ENCODE results near the gene NRIP1.

The NRIP1 gene

DNA sequence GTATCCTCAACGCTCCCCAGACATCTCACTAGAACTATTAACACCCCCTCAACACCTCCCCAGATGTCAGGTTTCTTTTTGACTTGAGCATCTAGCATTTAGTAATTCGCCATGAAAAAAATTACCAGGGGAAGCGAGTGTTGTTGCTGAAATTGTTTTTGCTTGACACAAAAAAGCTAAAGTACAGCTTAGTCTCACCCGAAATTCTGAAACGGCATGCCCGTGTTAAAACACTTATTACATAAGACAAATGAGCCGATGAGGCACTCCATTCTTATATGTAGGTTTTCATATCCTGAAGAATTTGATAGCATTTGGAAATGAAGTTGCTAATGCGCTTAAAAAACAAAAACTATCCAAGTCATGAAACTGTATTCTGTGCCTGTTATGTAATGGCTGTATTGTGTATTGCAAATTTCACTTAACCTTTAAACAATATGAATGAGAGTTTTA, 1.3 kb upstream of the NRIP1 start:
- DNase-seq, result peak in 1 of 56 donors; percentile 44

DNA sequence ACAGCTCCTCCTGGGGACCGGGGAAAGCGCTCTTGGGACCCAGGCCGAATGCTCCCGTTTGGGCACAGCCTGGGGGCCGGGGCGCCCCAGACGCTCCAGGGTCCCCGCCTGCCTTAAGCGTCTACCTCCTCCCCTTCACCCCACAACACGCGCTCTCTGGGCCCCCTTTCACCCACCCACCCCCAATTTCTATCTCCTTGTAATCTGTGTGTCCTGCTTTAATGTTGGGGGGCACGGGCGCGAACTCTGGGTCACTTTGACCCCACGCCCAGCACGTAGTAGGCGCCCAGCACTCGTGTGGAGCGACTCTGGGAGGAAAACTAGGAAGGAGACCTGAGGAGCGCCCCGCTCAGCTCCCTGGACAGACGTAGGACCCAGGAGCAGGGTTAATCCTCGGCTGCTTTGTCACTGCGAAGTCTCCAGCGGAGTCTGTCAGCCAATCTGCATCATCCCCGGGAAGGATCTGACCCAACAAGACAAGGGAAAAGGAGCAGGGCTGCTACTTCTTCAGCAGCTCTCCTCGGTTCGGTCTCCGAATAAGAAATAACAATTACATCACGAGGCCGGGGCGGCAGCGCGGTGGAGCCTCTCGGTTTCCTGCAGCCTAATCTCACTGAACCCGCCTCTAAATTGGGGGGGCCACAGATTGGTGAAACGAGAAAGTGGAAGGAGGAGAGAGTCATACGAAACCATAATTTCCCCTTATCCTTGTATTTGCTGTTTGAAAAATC, 757 bp upstream of the NRIP1 start:
- DNase-seq, result peak in 55 of 56 donors; percentile 24 to 88 (median 70)

DNA sequence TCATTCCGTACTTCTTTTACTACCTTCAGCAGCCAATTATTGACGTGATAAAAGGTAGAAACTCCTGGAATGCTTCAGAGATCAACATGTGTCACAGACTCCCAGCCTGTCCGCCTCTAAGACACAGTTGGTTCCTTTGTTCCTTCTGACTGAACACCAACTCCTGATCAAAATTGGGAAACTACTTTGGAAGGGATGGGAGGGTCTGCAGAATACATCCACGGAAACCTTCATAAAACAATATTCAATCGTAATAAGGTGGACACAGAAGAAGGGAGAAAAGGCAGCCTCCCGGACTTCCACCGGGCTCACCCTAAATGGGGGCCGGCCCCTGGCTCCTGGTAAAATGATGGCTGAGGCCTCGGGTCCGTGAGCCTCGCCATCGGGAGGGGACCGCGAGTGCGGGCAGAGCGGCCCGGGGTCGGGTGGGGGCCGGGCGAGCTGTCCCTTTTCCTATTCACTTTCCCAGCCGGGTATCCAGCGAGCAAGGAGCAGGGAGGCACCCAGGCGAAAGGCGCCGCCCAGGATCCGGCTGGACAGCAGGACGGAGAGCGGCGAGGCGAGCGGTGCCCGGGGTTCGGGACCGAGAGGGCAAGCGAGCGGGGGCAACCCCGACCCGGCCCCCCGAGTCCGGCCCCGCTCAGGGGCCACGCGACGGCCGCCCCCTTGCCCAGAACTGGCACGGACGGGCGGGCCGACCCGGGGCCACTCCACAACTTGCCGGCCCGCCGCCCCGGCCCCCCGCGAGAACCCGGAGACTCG, 805 bp downstream of the NRIP1 start:
- DNase-seq, result peak in 39 of 56 donors; percentile 5 to 68 (median 45)

DNA sequence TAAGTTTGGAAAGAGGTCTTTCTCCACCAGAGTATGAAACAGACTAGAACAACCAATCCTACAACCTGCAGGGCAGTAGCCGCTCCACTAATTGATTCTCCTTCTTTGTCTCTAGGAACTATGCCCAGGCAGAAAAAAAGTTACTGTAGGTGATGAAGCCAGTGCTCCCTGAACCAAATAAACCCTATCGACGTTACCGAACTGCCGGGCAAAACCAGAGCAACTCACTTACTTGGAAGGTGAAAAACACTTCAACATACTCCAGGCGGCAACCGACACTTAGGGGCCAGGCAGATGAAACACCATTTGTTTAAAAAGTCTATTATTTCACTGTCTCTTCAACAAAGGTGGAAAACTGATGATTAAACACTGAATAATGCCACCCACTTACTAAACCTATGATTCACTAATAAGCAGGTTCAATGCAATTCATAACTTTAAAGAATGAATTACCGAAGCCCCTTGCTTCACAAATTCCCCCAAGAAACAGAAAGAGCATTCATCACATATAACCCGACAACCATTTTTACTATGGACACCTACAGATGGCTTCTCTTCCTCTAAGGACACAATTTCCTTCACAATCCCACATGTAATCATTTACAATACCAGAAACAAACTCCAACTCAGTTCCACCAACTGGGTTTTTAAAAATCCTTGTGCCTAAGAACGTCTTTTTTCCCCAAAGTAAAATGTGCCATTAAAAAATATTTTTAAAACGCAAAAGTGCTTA, 1.6 kb downstream of the NRIP1 start:
- peak in 10 of 56 donors; percentile 1 to 32 (median 7) for DNase-seq

DNA sequence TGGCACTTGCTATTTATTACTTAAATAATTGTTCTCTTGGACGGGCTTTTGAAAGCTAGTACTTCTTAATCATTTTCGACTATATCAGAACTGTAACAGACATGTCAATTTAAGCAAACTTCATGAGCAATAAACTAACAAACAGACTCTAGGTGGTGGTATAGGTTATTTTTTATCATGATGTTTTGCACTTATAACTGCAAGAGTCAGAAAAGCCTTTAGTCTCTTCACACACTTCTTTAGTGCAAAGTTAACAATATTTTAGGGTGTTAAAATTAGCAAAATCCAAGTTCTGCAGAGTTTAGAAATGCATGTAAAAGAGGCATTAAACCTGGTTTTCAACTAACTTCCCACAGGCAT, 2.2 kb downstream of the NRIP1 start:
- no peak for DNase-seq

DNA sequence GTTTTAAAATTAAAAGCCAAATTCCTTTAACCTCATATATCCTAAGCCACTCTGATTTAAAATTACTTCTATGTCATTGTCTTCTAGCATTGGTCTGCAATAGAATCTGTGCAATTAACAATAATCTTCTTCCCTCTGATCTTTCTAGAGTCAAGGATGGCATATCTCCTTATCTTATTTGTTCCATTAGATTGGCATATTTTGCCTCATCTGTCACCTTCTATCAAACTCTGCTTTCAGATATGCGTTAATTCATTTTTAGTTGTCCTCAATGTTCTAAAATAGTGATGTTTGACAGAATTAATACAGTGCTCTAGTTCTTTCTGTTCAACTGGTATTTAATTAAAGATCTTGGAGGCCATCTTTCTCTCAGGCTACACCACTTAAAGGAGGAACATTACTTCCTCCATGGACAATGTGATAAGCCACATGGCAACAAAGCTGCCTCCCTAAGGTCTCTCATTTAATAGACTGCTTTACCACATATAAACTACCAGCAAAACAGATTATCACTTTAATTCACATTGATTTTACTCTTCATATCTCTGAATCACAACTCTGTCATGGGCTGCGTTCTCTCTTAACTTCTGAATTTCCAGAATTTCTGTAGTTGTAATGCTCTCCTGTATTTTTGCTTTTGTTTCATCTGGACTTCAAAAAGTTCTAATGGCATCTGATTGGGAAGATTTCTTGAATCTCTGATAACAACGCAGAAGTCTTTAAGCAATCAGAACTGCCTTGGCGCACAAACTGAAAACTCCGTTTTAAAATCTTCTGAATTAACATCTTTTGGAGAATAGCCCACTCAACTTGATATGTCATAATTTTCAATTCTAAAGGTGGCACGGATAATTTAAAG, 2.8 kb downstream of the NRIP1 start:
- DNase-seq, result no peak

GRCh38 chr21:15061279-15061678, 3.5 kb downstream of the NRIP1 start:
- no peak for DNase-seq

GRCh38 chr21:15060543-15061175, 4.1 kb downstream of the NRIP1 start:
- no peak for DNase-seq

DNA sequence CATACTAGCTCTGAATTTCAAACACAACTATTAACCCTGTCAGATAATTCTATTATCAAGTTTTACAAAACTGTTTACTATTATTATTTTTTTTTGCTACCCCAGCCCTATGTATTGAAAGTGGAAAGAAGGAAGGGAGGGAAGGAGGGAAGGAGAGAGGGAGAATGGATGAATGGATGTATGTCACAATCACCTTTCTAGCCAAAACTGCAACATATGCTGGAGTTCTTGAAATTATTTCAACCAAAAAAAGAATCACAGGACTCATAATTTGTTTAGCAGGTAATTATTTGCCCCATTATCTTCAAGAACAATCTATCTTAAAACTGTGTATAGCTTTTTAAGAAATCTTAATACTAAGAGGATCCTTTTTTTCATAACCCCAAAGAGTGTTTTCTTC, 5.4 kb downstream of the NRIP1 start:
- no peak for DNase-seq

DNA sequence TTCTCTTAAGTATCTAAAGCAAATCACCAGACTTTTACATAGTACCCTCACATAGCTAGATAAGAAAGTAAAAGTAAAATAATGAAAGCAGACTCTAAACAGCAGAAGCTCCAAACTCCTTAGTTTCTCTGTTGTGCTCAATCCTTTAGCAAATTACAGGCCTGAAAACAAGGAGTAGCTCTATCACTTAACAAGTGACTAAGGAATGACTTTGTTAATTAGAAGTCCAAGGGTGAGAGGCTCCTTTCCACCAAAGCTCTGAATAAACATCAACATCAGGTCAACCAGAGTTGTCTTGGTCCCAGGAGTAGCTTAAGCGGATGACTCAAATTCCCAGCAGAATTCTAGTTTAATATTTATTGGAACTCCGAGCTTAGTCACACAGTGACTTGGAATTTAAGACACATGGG, 5.9 kb downstream of the NRIP1 start:
- DNase-seq, result no peak

DNA sequence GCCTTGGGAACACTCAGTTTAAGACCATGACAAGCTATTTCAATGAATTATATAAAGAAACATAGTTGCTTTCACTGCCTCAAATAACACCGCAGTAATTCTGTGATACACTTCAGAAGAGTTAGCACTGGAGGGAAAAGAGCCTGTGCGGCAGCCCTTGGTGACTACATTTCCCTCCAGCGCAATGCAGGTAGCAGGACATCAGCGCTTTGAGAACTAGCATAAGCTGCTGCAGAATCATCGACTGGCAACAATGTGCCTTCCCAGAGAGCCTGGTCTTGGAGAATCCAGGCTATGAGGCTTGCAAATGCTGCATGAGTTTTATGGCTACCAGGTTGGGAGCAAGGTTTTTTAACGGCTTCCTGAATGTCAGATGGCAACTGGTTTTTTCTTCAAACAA, 7.5 kb downstream of the NRIP1 start:
- no peak for DNase-seq

GRCh38 chr21:15054606-15055239, 10.1 kb downstream of the NRIP1 start:
- DNase-seq, result no peak

GRCh38 chr21:15054089-15054488, 10.7 kb downstream of the NRIP1 start:
- no peak for DNase-seq

DNA sequence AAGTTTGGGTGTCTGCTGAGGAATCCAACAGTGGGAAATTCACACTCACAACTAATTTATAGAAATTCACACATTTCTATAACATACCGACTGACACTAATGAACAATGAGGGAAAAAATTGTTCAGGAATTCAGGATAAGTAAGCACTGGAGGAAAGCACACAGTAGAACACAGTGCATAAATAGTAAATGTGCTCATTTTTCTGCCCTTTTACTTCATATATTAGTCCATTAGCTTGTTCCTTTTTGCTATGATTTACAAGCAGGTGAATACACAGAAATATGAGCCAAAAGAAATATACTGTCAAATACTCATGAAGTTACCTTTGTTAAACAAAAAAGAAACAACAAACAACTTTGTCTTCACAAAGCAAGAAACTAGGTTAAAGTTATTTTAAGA, 11.3 kb downstream of the NRIP1 start:
- no peak for DNase-seq

DNA sequence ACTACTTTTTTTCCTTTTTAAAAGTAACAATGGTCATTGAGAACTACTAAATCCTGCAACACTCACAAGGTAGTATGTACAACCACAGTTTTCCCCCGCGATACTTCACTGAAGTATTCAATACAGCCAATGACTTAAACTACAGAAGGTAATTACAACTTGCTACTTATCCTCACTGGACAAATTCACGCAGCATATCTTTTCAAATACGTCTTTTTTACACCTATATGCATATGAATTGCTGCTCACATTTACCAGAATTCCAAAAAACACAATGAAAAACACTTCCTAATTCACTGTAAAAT, 12.4 kb downstream of the NRIP1 start:
- no peak for DNase-seq

GRCh38 chr21:15051644-15052458, 12.9 kb downstream of the NRIP1 start:
- DNase-seq, result no peak

- DNase-seq, result no peak
These were observed 14.0 kb downstream of the NRIP1 start for GRCh38 chr21:15050568-15051377.

- DNase-seq, result no peak
These were observed 19.8 kb downstream of the NRIP1 start for GRCh38 chr21:15045017-15045416.

DNA sequence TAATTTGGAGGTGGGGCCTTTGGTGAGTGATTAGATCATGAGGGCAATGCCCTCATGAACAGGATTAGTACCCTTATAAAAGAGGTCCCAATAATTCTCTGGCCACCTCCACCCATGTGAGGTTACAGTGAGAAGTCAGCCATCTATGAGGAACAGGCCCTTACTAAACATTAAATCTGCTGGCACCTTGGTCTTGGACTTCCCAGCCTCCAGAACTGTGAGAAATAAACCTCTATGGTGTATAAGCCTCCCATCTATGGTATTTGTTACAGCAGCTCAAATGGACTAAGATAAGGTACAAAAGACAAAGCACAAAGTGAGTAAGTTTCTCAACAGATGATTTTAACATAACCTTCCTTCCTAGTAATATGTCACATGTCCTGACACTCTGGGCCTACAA, 22.3 kb downstream of the NRIP1 start:
- DNase-seq, result no peak
